ENCODE data around the gene PDK2.
A peak's percentile ranks its signal among the peaks of the same experiment; 100 is the strongest.

PDK2 gene

DNA sequence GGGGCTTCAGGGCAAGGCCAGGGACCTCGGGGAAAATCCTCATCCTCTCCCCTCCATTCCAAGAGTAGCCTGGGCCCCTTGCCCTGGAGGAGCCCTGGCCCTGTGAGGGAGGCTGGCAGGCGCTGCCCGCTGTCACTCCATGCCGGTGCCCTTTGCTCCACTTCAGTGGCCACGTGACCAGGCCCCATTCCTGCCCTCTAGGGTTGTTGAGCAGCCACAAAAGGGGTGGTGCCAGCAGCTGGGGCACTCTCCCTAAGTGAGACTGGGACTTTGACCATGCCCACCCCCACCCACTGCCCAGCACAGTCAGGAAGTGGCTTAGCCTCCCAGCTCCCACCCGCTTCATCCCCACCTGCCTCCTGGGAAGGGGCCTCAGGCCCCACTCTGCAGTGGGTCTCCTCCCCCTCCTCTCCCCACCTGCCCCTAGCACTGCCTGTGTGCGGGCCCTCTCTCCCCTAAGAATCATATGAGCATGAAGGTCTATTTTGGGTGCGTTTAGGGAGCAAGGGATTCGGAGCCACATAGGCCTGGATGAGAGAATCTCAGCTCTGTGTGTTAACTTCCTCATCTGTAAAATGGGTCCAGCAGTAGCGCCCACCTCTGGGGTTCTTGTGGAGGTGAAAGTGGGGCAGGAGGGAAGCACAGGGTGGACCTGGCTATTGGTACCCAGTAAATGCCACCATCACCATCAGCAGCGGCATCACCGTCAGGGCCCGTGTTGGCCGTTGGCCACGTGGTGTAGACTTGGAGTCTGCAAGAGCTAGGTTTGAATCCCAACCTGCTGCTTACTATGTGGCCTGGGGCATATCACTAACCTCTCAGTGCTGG, 7.2 kb downstream of the PDK2 start:
- no peak for DNase-seq

DNA sequence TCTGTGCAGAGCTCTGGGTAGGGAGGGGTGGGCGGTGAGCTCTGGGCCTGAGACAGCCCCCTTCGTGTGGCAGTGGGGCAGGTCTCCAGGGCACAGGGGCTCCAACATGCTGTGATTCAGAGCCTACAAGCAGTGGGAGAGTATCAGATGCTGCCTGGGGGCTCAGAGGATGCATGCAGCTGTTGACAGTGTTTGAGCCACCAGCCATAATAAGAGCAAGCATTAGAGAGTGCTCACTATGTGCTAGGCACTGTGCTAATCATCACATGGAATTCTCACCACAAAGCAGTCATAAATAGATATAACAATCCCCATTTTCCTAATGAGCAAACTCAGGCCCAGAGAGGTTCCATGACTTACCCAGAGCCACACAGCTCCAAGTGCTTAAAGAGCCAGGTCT, 8.1 kb downstream of the PDK2 start:
- no peak for DNase-seq

DNA sequence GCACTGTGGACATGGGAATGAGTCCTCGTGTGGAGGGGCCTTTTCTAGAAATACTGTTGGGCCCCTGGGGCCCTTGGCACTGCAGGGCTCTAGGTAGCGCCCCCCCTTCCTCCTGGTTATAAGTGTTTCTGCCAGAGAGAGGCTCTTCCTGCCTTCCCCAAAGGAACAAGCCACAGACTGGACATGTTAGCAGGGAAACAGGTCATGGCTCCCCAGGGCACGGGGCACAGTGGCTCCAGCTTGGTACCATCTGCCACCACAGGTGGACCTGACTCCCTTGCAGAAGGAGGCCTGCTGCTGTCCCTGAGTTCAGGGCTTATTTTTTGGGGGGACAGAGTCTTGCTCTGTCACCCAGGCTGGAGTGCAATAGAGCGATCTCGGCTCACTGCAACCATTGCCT, 8.8 kb downstream of the PDK2 start:
- DNase-seq = no peak

DNA sequence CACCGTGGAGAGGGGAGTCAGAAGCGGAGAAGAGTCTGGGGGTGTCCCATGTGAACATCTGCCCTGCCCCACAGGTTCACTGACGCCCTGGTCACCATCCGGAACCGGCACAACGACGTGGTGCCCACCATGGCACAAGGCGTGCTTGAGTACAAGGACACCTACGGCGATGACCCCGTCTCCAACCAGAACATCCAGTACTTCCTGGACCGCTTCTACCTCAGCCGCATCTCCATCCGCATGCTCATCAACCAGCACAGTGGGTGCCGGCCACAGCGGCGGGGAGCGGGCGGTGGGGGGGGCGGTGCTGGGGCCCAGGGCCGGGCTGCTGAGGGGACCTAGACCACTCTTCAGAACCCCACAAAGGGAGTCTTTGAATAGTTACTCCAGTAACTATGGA, 10.7 kb downstream of the PDK2 start:
- no peak for DNase-seq

DNA sequence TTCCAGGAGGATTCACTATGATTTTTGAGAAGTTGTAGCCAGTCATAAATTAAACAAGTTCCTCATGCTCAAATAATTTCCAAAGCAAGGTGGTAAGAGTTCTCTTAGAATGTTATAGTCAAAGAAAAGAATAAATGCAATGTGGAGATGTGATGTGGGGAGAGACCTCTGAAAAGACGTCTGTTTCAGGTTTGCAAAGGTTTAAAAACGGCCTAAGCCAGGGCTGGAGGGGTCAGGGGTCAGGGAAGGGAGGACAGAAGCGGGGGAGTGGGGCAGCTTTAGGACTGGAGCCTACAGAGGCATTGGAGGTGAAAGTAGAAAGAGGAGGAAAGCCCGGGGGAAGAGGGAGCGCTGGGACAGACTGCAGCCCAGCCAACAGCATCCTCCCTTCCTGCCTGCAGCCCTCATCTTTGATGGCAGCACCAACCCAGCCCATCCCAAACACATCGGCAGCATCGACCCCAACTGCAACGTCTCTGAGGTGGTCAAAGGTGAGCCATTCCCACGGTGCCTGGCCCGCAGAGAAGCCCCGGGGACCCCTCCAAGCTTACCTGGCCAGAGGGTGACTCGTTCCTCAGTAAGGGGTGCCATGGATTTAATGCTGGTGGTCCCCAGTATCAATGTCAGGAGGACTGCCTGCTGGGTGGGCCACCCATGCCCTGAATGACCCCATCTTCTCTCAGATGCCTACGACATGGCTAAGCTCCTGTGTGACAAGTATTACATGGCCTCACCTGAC, 11.4 kb downstream of the PDK2 start:
- DNase-seq = no peak

DNA sequence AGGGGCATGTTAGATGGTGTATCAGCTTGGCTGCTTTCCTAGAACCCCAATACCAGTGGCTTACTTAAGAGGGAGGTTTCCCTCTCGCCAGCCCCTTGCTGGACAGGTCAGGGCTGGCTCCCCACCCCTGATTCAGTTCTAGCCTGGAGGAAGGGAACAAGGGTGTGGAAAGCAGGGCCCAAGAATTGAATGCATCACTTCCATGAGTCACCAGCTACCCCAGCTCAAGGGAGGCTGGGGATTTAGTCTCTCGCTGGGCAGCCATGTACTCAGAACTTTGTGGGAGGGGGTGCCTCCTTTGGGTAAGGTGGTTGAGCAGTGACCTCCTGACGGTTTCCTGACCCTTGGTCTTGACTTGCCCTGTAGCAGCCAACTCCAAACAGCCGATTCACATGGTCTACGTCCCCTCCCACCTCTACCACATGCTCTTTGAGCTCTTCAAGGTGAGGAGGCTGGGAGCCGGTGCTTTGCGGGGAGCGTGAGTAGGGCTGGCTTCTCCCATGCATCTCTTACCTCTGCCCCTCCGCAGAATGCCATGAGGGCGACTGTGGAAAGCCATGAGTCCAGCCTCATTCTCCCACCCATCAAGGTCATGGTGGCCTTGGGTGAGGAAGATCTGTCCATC, 12.8 kb downstream of the PDK2 start:
- no peak for DNase-seq

DNA sequence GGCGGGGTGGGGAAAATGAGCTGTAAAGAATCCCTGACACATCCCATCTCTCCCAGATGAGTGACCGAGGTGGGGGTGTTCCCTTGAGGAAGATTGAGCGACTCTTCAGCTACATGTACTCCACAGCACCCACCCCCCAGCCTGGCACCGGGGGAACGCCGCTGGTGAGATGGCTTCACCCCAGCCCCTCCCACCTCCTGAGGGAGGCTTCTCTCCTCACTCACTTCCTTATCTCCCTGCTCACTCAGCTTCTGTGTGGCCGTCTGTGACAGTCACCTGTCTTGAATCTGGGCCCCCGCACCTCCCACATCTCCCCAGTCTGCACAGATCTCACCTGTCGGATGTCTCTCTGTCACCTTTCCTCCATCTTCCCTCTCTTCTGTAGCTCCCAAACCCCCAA, 13.4 kb downstream of the PDK2 start:
- DNase-seq = no peak

DNA sequence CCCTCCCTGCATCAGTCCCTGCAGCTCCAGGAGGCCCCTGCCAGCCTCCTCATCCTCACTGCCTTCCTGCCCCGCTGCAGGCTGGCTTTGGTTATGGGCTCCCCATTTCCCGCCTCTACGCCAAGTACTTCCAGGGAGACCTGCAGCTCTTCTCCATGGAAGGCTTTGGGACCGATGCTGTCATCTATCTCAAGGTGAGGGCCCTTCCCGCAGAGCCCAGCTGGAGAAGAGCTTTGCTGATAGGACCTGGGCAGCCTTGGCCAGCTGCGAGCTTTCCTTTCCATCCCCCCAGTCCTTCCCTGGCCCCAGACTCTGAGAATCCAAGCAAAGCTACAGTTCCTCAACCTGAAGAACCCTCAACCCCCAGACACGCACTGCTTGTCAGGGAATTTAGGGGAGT, 14.1 kb downstream of the PDK2 start:
- DNase-seq = no peak

DNA sequence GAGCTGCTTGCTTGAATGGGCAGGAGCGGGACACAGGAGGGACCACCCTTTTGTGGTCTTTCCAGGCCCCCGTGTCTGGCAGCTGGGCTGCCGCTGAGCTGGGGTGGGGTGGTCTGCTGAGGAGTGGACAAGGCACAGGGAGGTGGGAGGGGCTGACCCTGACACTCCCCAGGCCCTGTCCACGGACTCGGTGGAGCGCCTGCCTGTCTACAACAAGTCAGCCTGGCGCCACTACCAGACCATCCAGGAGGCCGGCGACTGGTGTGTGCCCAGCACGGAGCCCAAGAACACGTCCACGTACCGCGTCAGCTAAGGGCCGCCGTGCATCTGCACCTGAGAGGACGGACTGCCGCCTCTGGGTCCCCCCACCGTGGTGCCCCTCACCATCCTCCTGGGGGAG, 14.6 kb downstream of the PDK2 start:
- DNase-seq = no peak

DNA sequence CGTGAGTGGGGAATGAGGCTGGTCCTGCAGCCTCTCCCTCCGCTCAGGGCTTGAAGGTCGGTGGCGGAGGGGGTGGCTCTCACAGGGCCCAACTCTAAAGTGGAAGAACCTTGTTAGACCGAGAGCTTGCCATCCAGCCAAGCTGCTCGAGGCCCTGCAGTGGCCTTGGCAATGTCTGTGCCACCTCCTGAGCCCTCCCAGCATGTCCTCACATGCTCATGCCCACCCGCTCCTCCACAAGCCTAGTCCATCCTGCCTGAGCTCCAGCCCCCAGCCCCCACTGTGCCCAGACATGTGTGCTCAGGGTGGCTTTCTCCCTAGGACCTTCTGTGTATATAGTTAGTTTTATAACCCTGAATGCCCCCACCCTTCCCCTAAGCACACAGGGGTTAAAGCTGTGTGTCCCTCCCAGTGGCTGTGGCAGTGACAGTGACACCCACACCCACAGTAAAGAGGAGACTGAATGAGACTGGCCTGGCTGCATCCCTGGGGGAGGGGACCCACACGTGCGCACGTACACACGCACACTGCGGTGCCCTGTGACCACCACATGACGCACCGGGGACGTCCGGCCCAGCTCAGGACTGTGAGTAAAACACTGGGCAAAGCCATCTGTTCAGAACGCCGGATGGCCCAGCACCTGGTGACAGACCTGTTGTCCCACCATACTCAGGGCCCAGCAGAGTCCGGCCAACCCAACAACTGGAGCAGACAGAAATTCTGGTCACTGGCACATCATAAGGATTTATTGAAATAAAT, 15.6 kb downstream of the PDK2 start:
- no peak for DNase-seq

DNA sequence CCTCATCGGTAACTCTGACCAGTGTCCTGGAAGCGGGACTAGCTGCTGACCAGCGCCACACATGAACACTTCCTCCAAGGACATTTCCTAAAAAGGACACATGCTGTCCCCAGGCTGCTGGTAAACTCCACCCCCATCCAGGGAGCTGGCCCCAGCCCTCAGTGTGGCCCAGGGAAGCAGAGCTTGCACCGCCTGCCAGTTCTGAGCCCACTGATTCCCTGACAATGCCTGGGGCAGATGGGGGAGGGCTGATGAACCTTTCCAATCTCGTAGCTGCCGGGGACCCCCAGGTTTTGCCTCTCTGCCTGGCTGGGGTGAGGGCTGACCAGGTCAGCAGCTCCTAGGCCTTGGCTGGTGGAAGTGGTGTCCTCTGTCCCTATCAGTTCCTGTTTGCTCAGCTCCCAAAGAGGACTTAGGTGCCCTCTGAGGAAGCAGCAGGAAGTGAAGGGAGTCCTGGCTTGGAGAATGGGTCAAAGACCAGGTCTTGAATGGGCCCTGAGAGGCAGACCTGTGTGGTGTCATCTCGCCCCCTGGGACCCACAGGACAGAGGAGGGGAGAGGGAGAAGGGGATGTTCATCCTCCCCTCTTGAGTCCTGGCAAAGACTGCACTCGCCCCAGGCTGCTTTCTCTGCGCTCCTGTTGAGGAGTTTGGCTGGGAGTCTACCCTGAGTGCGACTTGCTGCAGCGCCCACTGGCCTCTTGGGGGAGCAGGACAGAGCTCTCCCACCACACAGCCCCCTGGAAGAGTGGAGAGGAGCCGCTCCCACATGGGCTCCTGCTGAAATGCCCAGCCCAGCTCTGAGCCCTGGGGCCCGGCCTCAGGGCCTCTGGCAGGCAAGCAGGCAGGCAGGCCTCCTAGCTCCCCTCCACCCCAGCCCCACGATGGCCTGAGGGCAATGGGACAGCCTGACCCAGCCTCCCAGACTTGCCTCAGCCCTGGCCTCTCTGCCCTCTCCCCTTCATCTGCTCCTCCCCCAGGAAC, 16.8 kb downstream of the PDK2 start:
- no peak for DNase-seq

DNA sequence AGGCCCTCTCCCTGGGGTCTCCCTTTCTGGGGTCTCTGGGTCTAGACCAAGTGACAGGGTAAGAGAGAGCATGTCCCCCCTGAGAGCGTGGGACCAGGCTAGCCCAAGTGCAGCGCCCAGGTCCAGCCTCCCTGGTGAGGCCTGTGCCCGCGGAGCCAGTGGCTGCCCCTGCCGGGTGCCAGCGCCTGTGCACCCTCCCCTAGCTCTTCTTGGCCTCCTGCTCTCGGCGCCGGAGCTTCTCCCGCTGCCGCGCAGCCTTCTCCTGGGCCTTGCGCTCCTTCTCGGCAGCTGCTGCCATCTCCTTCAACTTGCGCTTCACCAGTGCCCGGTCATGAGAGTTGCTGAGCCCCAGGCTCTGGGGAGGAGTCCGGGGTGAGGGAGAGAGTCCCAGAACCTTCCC, 17.5 kb downstream of the PDK2 start:
- DNase-seq = no peak

DNA sequence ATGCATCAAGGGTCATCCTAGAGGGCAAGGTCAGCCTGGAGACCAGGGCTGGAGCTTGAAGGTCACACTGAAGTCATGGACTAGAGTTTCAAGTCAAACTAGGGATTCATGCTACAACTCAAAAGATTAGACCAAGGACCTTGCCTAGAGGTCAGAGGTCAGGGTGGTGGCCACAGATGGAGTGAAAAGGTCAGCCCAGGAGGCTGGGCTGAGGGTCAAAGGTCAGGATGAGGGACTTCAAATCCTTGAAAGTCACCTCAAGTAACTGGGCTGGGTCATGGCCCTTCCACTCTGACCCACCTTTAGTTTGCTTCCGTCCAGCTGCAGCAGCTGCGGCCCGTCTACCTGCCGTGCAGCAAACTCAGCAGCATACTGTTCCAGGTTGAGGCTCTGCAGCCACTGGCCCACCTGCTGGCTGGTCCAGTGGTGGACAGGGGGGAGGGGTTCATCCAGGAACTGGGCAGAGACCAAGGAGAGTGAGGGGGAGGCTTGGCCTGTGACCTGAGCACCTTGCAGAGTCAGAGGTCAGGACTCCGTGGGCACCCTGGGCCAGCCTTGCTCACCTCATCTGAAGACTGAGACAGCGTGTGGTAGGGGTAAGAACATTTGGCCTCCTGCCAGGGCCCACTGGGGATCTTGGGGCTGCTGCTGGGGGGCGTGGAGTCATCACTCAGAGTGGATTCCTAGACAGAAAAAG, 18.6 kb downstream of the PDK2 start:
- no peak for DNase-seq

DNA sequence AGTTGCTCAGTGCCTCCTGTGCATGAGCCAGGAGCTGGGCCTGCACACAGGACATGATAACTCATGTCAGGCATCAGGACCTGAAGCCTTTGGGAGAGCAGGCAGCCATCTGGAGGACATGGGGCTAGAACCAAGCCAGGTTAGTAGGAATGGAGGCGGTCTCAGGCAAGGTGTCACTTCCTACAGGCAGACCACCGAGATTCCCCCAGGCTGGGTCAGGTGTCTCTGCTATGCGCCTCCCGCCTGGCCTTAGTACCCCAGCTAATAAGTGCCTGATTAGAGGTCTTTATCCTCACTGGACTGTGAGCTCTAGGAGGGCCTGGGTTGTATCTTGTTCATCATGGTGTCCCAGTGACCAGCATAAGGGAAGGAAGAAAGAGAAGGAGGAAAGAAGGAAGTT, 19.2 kb downstream of the PDK2 start:
- DNase-seq = no peak

DNA sequence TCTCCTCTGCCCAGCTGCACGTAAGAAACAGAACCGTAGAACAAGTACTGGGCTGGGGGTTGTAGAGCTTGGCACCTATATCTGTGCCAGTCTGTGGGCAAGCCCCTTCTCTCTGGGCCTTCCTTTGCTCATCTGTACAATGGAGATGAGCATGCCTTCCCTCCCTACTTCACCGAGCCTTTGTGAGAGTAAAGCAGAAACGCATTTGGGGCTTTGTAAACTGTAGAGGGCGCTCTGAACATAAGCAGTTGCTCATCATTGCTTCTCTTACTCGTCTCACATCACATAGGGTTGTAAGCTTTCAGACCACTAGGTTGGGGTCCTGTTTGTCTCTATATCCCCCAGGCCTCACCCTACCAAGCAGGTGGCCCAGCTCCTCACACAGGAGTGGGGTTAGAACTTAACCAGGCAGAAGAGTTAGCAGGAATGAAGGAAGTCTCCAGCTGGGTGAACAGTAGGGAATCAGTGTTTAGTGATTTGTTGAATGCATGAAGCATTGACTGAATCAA, 19.8 kb downstream of the PDK2 start:
- DNase-seq = no peak

DNA sequence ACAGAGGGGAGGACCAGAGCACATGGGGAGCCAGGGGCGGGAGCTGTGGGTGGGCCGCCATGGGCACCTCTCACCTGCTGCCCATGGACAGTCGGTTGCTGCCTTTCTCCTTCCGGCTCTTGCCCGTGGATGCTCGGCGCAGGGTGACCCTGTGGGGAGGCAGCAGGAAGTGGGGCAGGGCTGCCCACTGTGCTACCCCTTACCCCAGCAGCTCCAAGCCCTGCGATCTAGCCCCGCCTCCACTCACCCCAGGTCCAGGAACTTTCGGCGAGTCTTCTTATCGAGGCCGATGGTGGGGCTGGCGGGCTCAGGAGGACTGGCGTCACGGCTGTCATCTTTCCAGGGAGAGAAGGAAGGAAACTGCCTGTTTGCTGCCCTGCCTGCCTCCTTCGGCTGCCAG, 20.6 kb downstream of the PDK2 start:
- no peak for DNase-seq

DNA sequence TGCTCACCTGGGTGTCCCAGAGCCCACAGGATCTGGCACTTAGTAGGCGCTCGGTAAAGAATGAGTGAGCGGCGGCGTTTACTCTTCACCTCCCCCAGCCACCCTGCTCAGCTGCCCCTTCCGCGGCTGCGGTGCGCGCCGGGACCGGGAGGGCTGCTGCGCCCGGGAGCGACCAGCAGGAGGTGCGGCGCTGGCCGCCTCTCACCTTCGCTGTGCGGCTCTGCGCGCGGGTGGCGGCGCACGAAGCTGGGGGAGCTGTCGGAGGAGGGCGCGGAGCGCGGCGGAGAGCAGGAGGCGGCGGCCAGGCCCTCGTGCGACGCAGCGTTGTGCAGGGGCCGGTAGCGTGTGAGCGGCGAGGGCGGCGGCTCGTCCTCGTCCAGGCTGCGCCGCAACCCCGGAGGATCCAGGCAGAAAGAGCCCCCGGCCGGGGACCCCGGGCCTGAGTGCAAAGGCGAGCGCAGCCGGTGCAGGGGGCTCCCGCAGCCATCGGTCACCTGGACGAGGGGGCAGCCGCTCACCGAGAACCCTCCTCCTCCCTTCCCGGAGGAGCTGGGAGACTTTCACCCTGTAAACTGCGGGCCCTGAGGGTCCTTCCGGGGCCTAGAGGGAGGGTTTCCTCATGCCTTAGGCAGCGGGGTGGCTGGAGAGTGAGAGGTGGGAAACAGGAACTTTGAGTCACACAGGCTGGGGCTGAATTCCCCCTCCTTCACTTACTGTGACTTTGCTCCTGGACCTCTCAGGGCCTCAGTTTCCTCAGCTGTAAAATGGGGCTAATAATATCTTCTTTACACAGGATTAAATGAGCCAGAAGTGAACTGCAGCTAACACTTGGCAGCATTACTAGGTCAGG, 22.3 kb downstream of the PDK2 start:
- DNase-seq = peak; percentile 86

DNA sequence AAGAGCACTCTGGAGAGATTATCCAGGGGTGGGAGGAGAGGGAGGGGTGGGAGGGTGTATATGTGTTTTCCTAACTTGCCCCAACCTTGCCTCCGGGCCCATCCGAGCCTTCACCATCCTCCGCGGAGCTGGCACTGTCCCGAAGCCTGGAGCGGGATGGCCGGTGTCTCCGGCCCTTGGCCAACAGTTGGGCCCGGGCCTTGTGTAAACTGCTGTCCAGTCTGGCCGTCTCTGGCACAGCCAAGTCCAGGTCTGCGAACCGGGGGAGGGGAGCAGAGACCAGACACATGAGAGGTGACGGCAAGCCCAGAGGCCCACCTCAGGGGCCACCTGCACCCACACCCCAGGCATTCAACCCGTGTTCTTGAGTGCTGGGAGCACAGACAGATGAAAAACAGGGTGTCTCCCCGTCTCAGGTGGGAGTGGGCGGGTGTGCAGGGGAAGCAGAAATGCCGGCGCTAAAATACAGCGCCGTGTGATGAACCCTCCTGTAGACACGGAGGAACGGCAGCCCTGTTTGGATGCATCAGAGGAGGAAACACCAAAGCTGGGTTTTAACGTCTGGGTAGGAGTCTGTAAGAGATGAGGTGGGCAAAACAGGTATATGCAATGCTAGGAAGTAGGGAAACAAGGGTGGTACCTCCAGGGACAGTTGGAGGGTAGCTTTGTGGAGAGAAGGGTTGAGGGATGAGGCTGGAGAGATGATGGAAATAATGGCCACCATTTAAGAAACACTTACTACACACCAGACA, 23.1 kb downstream of the PDK2 start:
- DNase-seq = no peak

DNA sequence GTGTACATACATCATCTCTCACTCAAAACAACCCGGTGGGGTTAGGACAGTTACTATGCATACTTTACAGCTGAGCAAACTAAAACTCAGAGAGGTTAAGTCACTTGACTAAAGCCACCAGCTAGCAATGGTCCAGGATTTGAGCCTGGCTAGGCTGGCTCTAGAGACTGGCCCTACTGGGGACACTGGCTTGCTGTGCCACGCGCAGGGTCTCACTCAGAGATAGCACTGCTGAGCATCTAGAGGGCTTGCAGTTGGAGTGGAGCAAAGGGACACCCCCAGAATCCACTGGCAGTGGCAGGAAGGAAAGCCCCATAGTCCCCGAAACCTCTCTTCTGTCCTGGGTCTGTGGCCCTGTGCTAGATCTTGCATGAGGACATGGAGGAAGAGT, 23.7 kb downstream of the PDK2 start:
- DNase-seq = no peak

Measured in activated CD8-positive, alpha-beta memory T cell treated with anti-CD3 and anti-CD28 coated beads, Interleukin-2, amount 50 U/mL, for 48 hours (primary cell).